Cerebellar cortex (tissue), 1 donor: ENCODE results near the gene FLOT1.

Experiments used
- DNase-seq: peaks from one replicate; pipeline ENCODE4 v3.0.0-alpha.2; 2015; ENCODE audit warnings: low spot score

FLOT1 gene

GRCh38 chr6:30700340-30700739, 42.1 kb downstream of the FLOT1 start:
- no peak for DNase-seq

- DNase-seq = no peak
Measured at GRCh38 chr6:30696432-30696831, 46.1 kb downstream of the FLOT1 start.

- peak; percentile 45 for DNase-seq
Measured at GRCh38 chr6:30691208-30691847, 51.2 kb downstream of the FLOT1 start.

GRCh38 chr6:30690403-30691207, 51.9 kb downstream of the FLOT1 start, which contains the start of gene NRM:
TSS of gene NRM (minus strand) at chr6:30690984. CDS start at chr6:30690974, 10 bp downstream.
- DNase-seq = peak; percentile 91

- DNase-seq = no peak
Measured at GRCh38 chr6:30689985-30690384, 52.5 kb downstream of the FLOT1 start.

GRCh38 chr6:30689022-30689865, 53.2 kb downstream of the FLOT1 start:
- no peak for DNase-seq

GRCh38 chr6:30688569-30688968, 53.9 kb downstream of the FLOT1 start:
- DNase-seq = no peak

GRCh38 chr6:30687659-30688431, 54.6 kb downstream of the FLOT1 start:
- peak; percentile 42 for DNase-seq

- peak; percentile 80 for DNase-seq
Measured at GRCh38 chr6:30686908-30687658, 55.4 kb downstream of the FLOT1 start.

- peak; percentile 44 for DNase-seq
Measured at GRCh38 chr6:30686009-30686907, 56.2 kb downstream of the FLOT1 start, which contains the start of gene PPP1R18. TSS of gene PPP1R18 (minus strand) at chr6:30686645. CDS start at chr6:30686018, 627 bp downstream.

- DNase-seq = no peak
Measured at GRCh38 chr6:30685157-30686008, 57.1 kb downstream of the FLOT1 start.

GRCh38 chr6:30684386-30685156, 57.9 kb downstream of the FLOT1 start:
- no peak for DNase-seq

GRCh38 chr6:30683980-30684338, 58.5 kb downstream of the FLOT1 start:
- DNase-seq = no peak

GRCh38 chr6:30683183-30683979, 59.1 kb downstream of the FLOT1 start:
- DNase-seq = no peak

- no peak for DNase-seq
Measured at GRCh38 chr6:30682143-30683117, 60.1 kb downstream of the FLOT1 start.

- DNase-seq = no peak
Measured at GRCh38 chr6:30681766-30682142, 60.7 kb downstream of the FLOT1 start.
